ENCODE results near the gene CEP350.
A peak's percentile ranks its signal among the peaks of the same experiment; 100 is the strongest.

Gene CEP350

GRCh38 chr1:180156631-180157091, 202.1 kb downstream of the CEP350 start:
- Histone ChIP-seq H3K4me2 (ENCODE audit: low read length) (no peak overlapping the region), H3K4me3 (ENCODE audit: low read depth, low read length) (no peak overlapping the region), H3K4ac (ENCODE audit: low read depth, low read length) (no peak overlapping the region), H3K9ac (ENCODE audit: low read length) (no peak overlapping the region), H2AFZ (ENCODE audit: insufficient read depth, low read length, poor library complexity) (no peak overlapping the region), H3K18ac (ENCODE audit: low read length) (no peak overlapping the region), H2BK5ac (ENCODE audit: low read depth, low read length, poor library complexity) (no peak overlapping the region), H3K23ac (ENCODE audit: low read length) (no peak overlapping the region), H2AK5ac (ENCODE audit: low read length) (no peak overlapping the region), H4K8ac (ENCODE audit: low read depth, low read length) (no peak overlapping the region), H3K4me1 (ENCODE audit: control insufficient read depth in 1 of 2, insufficient read depth in 2 of 2, low read length in 2 of 2) (peaks cover 6 to 11% of the 10 kb centered on the region in 2 experiments), H3K79me1 (ENCODE audit: low read length) (peaks cover 12% of the 10 kb centered on the region), H3K79me2 (ENCODE audit: control insufficient read depth, insufficient read depth, low read length, poor library complexity) (peaks cover 12% of the 10 kb centered on the region), H3K36me3 (ENCODE audit: control insufficient read depth in 1 of 2, insufficient read depth in 2 of 2, low read length in 2 of 2) (peaks cover 0 to 5% of the 10 kb centered on the region in 2 experiments), H3K27ac (ENCODE audit: low read depth, low read length) (no peak overlapping the region), H3K9me3 (ENCODE audit: insufficient read depth, low read depth, low read length) (peaks cover 2% of the 10 kb centered on the region), H3K27me3 (ENCODE audit: insufficient read depth, low read length) (no peaks in the 10 kb centered on the region), H2BK12ac (ENCODE audit: low read length) (no peak overlapping the region), H2BK120ac (ENCODE audit: insufficient read depth, low read length, poor library complexity) (no peak overlapping the region), H4K12ac (ENCODE audit: low read depth, low read length) (no peak overlapping the region), H4K91ac (ENCODE audit: low read depth, low read length) (no peak overlapping the region), H3K14ac (ENCODE audit: low read length) (no peak overlapping the region)
- no CpG with 5 or more reads among the region's 2 CpGs for WGBS (ENCODE audit: extremely low coverage, insufficient coverage, insufficient read length)
- peak; percentile 52 to 79 for DNase-seq

- peaks cover 6 to 11% of the 10 kb centered on the region in 2 experiments for H3K4me1 ChIP-seq (ENCODE audit: control insufficient read depth in 1 of 2, insufficient read depth in 2 of 2, low read length in 2 of 2)
- no peak overlapping the region for H2AK5ac ChIP-seq (ENCODE audit: low read length)
- no CpG with 5 or more reads among the region's 4 CpGs for WGBS (ENCODE audit: extremely low coverage, insufficient coverage, insufficient read length)
- H3K36me3 ChIP-seq (ENCODE audit: control insufficient read depth in 1 of 2, insufficient read depth in 2 of 2, low read length in 2 of 2) = peaks cover 0 to 5% of the 10 kb centered on the region in 2 experiments
- H3K27me3 ChIP-seq (ENCODE audit: insufficient read depth, low read length) = no peaks in the 10 kb centered on the region
- no peak overlapping the region for H3K27ac ChIP-seq (ENCODE audit: low read depth, low read length)
- H3K9ac ChIP-seq (ENCODE audit: low read length) = no peak overlapping the region
- DNase-seq = no peak
- H3K18ac ChIP-seq (ENCODE audit: low read length) = no peak overlapping the region
- no peak overlapping the region for H4K12ac ChIP-seq (ENCODE audit: low read depth, low read length)
- no peak overlapping the region for H2AFZ ChIP-seq (ENCODE audit: insufficient read depth, low read length, poor library complexity)
- no peak overlapping the region for H2BK12ac ChIP-seq (ENCODE audit: low read length)
- H3K4ac ChIP-seq (ENCODE audit: low read depth, low read length) = no peak overlapping the region
- no peak overlapping the region for H4K91ac ChIP-seq (ENCODE audit: low read depth, low read length)
- H3K79me1 ChIP-seq (ENCODE audit: low read length) = peaks cover 12% of the 10 kb centered on the region
- no peak overlapping the region for H2BK5ac ChIP-seq (ENCODE audit: low read depth, low read length, poor library complexity)
- peaks cover 2% of the 10 kb centered on the region for H3K9me3 ChIP-seq (ENCODE audit: insufficient read depth, low read depth, low read length)
- peak overlapping the region; percentile 0 for H3K4me3 ChIP-seq (ENCODE audit: low read depth, low read length)
- H3K14ac ChIP-seq (ENCODE audit: low read length) = no peak overlapping the region
- H4K8ac ChIP-seq (ENCODE audit: low read depth, low read length) = no peak overlapping the region
- peaks cover 12% of the 10 kb centered on the region for H3K79me2 ChIP-seq (ENCODE audit: control insufficient read depth, insufficient read depth, low read length, poor library complexity)
- H3K23ac ChIP-seq (ENCODE audit: low read length) = no peak overlapping the region
- H3K4me2 ChIP-seq (ENCODE audit: low read length) = no peak overlapping the region
- H2BK120ac ChIP-seq (ENCODE audit: insufficient read depth, low read length, poor library complexity) = no peak overlapping the region
Observed at GRCh38 chr1:180157108-180157507, 202.5 kb downstream of the CEP350 start.

- Histone ChIP-seq H4K8ac (ENCODE audit: low read depth, low read length) (no peak overlapping the region), H2BK120ac (ENCODE audit: insufficient read depth, low read length, poor library complexity) (no peak overlapping the region), H3K14ac (ENCODE audit: low read length) (no peak overlapping the region), H2AFZ (ENCODE audit: insufficient read depth, low read length, poor library complexity) (no peak overlapping the region), H3K18ac (ENCODE audit: low read length) (no peak overlapping the region), H3K9ac (ENCODE audit: low read length) (no peak overlapping the region), H3K79me2 (ENCODE audit: control insufficient read depth, insufficient read depth, low read length, poor library complexity) (peaks cover 12% of the 10 kb centered on the region), H3K4me2 (ENCODE audit: low read length) (no peak overlapping the region), H2BK5ac (ENCODE audit: low read depth, low read length, poor library complexity) (no peak overlapping the region), H4K12ac (ENCODE audit: low read depth, low read length) (no peak overlapping the region), H3K9me3 (ENCODE audit: insufficient read depth, low read depth, low read length) (peaks cover 2% of the 10 kb centered on the region), H3K27ac (ENCODE audit: low read depth, low read length) (no peak overlapping the region), H3K4ac (ENCODE audit: low read depth, low read length) (no peak overlapping the region), H2BK12ac (ENCODE audit: low read length) (no peak overlapping the region), H3K27me3 (ENCODE audit: insufficient read depth, low read length) (no peaks in the 10 kb centered on the region), H2AK5ac (ENCODE audit: low read length) (no peak overlapping the region), H3K4me1 (ENCODE audit: control insufficient read depth in 1 of 2, insufficient read depth in 2 of 2, low read length in 2 of 2) (peaks cover 6 to 11% of the 10 kb centered on the region in 2 experiments), H3K23ac (ENCODE audit: low read length) (no peak overlapping the region), H4K91ac (ENCODE audit: low read depth, low read length) (no peak overlapping the region), H3K79me1 (ENCODE audit: low read length) (peaks cover 12% of the 10 kb centered on the region), H3K36me3 (ENCODE audit: control insufficient read depth in 1 of 2, insufficient read depth in 2 of 2, low read length in 2 of 2) (peaks cover 0 to 5% of the 10 kb centered on the region in 2 experiments), H3K4me3 (ENCODE audit: low read depth, low read length) (no peak overlapping the region)
- no CpG with 5 or more reads among the region's 3 CpGs for WGBS (ENCODE audit: extremely low coverage, insufficient coverage, insufficient read length)
- peak in 1 of 2 donors; percentile 39 for DNase-seq
Observed at GRCh38 chr1:180157576-180158057, 203.0 kb downstream of the CEP350 start.

GRCh38 chr1:180158149-180159147, 203.8 kb downstream of the CEP350 start:
- Histone ChIP-seq H3K23ac (ENCODE audit: low read length) (no peak overlapping the region), H3K79me2 (ENCODE audit: control insufficient read depth, insufficient read depth, low read length, poor library complexity) (peaks cover 12% of the 10 kb centered on the region), H3K4ac (ENCODE audit: low read depth, low read length) (no peak overlapping the region), H3K18ac (ENCODE audit: low read length) (no peak overlapping the region), H4K12ac (ENCODE audit: low read depth, low read length) (no peak overlapping the region), H4K8ac (ENCODE audit: low read depth, low read length) (no peak overlapping the region), H3K27ac (ENCODE audit: low read depth, low read length) (no peak overlapping the region), H3K27me3 (ENCODE audit: insufficient read depth, low read length) (no peaks in the 10 kb centered on the region), H3K4me3 (ENCODE audit: low read depth, low read length) (no peak overlapping the region), H3K36me3 (ENCODE audit: control insufficient read depth in 1 of 2, insufficient read depth in 2 of 2, low read length in 2 of 2) (peaks cover 0 to 5% of the 10 kb centered on the region in 2 experiments), H2AFZ (ENCODE audit: insufficient read depth, low read length, poor library complexity) (no peak overlapping the region), H2BK12ac (ENCODE audit: low read length) (no peak overlapping the region), H3K4me2 (ENCODE audit: low read length) (no peak overlapping the region), H3K14ac (ENCODE audit: low read length) (peak overlapping the region; percentile 14), H3K9me3 (ENCODE audit: insufficient read depth, low read depth, low read length) (peaks cover 2% of the 10 kb centered on the region), H2AK5ac (ENCODE audit: low read length) (no peak overlapping the region), H3K79me1 (ENCODE audit: low read length) (peaks cover 12% of the 10 kb centered on the region), H3K4me1 (ENCODE audit: control insufficient read depth in 1 of 2, insufficient read depth in 2 of 2, low read length in 2 of 2) (peaks cover 6 to 11% of the 10 kb centered on the region in 2 experiments), H2BK120ac (ENCODE audit: insufficient read depth, low read length, poor library complexity) (no peak overlapping the region), H4K91ac (ENCODE audit: low read depth, low read length) (no peak overlapping the region), H2BK5ac (ENCODE audit: low read depth, low read length, poor library complexity) (no peak overlapping the region), H3K9ac (ENCODE audit: low read length) (peak overlapping the region; percentile 9)
- DNase-seq = peak; percentile 66 to 76
- no CpG with 5 or more reads among the region's 16 CpGs for WGBS (ENCODE audit: extremely low coverage, insufficient coverage, insufficient read length)

Measured in trophoblast cell (in vitro differentiated cells and primary cell).